Measurements from ENCODE around the gene ODC1.
"Not testable (repeated sequence)": the region's sequence is repeated elsewhere in the genome, so short reads cannot be mapped to it uniquely, and the experiment has no call there.

ODC1 gene

GRCh38 chr2:10447895-10448575, at the start of gene ODC1:
ODC1 (minus strand) TSS chr2:10448327; CDS start chr2:10445032, 3,295 bp downstream.
- DNase-seq (ENCODE audit: low read depth in 2 of 2): peak; percentile 98 to 99

- DNase-seq (ENCODE audit: low read depth in 2 of 2): peak; percentile 44 to 50
Observed at GRCh38 chr2:10497797-10498251, 49.7 kb upstream of the ODC1 start.

GRCh38 chr2:10495988-10496313, 47.8 kb upstream of the ODC1 start:
- DNase-seq (ENCODE audit: low read depth in 2 of 2): no peak

- no peak for DNase-seq (ENCODE audit: low read depth in 2 of 2)
Observed at GRCh38 chr2:10495311-10495987, 47.3 kb upstream of the ODC1 start.

GRCh38 chr2:10494351-10495066, 46.4 kb upstream of the ODC1 start:
- no peak for DNase-seq (ENCODE audit: low read depth in 2 of 2)

DNA sequence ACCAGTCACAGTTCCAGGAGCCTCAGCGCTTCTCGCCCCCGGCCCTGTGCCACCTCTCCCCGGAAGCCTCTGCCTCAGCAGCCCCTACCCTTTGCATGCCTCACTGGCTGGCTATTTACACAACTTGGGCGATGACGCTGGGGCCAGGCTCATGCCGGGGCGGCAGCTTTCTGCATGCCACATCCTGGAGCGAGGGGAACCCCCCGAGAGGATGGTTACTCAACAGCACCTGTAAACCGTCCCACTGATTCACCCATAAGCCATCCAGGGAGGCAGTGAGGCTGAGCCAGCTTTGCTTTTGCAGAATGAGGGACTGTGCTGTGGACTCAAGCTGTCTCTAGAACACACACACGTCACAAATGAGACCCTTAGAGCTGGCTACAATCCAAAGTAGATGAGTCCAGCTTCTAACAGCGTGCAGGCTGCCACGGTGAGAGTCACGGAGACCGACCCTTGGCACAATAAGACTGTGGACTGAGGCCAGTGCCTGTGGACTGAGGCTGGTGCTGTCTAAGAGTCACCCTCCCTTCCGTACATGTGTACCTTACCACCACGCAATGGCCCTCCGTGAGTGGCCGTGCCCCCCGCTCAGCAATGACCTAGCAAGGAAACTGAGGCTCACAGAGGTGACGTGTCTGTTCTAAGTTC, 45.6 kb upstream of the ODC1 start:
- DNase-seq (ENCODE audit: low read depth in 2 of 2): peak; percentile 58 to 66

DNA sequence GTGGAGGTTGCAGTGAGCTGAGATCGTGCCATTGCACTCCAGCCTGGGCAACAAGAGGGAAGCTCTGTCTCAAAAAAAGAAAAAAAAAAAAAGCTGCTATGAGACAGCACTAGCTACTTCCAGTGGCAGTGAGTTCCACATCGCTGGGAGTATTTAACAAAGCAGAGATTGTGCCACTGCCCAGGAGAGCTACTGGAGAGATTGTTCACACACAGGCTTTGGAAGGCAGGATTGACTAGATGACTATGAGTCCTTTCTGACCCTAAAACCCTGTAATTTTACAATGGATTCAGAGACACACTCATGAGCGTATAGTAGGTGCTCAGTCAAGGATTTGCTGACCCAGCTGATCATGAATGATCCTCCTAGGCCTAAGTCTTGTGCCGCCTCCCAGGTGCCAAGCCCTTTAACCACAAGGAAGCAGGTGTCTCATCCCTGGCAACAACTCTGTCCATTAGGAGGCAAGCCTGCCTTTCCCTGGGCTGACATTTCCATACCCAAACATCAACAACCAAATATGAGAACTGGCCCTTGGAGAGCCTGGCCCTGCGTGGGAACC, 45.0 kb upstream of the ODC1 start:
- no peak for DNase-seq (ENCODE audit: low read depth in 2 of 2)

DNA sequence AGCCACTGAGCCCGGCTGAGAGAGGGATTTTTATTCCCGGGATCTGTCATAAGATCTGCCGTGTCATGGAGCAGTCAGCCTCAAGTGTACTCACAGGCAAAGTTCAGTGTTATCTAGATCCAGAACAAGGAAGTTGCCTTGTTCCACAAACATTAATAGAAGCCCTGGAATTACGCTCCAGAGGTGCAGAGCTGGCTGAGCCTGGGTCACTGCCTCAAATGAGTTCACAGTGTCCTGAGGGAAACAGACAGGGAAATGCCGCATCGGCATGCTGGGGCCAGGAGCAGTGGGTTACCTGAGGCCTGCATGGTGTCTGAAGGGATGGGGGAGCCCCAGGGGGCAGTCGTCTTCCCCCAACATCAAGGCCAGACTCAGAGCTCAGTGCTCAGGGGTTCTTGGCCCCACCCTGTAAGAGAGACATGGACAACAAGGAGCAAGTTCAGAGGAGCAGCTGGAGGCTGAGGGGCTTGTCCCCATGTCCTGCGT, 42.7 kb upstream of the ODC1 start:
- no peak for DNase-seq (ENCODE audit: low read depth in 2 of 2)

GRCh38 chr2:10489842-10490555, 41.9 kb upstream of the ODC1 start:
- DNase-seq (ENCODE audit: low read depth in 2 of 2): no peak

DNA sequence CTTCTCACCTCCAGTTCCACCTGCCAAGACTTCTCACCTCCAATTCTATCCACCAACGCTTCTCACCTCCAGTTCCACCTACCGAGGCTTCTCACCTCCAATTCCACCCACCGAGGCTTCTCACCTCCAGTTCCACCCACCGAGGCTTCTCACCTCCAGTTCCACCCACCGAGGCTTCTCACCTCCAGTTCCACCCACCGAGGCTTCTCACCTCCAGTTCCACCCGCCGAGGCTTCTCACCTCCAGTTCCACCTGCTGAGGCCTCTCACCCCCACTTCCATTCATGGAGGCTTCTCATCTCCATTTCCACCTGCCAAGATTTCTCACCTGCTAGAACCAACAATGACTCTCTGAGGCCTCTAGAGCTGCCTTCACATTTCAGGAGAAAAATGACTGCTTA, 40.0 kb upstream of the ODC1 start:
- not testable (repeated sequence) for DNase-seq (ENCODE audit: low read depth in 2 of 2)

DNA sequence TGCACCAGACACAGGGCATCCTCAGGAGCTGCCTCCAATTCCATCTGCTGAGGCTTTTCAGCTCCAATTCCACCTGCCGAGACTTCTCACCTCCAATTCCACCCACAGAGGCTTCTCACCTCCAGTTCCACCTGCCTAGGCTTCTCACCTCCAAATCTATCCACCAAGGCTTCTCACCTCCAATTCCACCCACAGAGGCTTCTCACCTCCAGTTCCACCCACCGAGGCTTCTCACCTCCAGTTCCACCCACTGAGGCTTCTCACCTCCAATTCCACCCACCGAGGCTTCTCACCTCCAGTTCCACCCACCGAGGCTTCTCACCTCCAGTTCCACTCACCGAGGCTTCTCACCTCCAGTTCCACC, 39.6 kb upstream of the ODC1 start:
- DNase-seq (ENCODE audit: low read depth in 2 of 2): not testable (repeated sequence)

DNA sequence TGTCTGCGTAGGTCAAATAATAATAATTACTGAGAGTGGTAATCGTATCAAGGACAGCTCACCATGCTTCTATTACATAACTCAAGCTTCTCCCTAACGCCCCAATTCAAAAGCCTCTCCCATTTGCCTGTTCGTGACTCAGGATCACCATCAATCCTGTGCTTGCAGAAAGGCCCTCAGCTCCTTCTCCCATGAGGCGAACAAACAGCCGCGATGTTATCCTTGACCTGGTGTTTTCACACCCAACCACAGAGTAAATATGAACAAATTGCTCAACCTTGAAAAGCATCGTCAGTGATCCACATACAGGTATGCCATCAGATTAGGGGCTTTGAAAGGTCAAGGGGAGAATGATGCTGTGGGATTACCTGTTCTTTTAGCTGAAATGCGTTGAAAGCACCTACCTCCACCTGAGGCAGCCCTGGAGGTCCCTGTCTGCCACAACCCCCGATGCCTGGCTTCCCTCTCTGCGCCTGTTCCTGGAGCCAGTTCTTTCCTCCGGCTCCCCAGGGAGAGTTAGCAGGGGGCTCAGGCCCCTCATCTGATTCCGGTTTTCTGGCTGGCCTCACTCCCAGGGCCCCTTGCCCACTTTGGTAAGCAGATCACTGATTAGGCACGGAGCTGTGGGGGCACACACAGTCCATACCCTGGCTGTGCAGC, 39.1 kb upstream of the ODC1 start:
- no peak for DNase-seq (ENCODE audit: low read depth in 2 of 2)

DNA sequence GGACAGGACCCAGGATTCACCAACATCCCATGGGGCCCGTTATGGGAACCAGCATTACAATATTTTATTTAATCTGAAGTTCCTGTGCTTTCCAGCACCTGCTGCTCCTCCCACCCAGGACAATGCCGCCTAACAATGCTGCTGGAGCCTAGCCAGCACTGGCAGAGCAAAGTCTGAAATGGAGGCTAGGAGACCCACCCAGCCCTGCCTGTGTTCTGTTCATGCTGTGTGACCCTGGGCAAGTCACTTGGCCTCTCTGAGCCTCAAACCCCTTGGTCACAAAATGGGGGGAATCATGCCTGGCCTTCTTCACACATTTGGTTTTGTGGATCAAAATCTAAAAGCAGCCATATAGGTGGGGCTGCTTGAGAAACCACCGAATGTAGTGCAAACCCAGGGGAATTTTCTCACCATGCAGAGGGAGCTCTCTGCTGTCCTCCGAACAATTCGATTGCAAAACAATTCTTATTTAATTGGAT, 38.5 kb upstream of the ODC1 start:
- no peak for DNase-seq (ENCODE audit: low read depth in 2 of 2)

- DNase-seq (ENCODE audit: low read depth in 2 of 2): no peak
Observed at GRCh38 chr2:10486091-10486490, 38.0 kb upstream of the ODC1 start.

GRCh38 chr2:10482913-10483312, 34.8 kb upstream of the ODC1 start:
- DNase-seq (ENCODE audit: low read depth in 2 of 2): no peak

DNA sequence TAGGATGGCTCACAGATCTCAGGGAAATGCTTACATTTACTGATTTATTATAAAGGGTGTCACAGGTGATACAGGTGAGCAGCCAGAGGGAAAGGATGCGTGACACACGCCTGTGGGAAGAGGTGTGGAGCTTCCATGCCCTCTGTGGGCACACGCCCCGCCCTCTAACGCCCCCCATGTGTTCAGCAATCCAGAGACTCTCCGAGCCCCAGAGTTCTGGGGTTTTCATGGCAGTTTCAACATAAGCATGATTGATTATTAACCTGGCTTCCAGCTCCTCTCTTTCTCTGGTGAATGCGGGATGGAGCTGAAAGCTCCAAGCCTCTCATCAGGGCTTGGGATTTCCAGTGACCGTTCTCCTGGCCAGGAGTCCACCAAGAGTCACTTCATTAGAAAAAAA, 34.3 kb upstream of the ODC1 start:
- no peak for DNase-seq (ENCODE audit: low read depth in 2 of 2)

DNA sequence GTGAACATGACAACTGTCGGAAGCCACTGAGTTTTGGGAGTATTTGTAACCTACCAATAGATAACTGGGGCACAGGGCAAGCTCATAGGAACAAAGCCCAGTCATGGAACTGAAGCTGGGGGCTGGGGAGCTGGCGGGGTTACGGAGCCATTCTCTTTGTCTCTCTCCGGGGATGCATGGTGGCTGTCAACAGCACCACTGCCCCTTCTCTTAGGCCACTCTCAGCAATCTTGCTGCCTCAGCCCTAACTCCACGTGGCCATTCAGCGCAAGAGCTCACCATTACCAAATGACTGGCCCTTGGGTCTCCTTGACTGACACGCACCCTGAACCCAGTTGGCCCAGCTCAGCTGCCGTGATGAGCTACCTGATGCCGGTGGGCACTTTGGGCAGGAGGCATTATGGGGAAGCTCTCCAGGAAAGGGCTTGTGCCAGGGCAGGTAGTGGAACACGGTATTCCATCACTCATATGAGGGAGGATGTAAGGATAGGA, 33.6 kb upstream of the ODC1 start:
- no peak for DNase-seq (ENCODE audit: low read depth in 2 of 2)

GRCh38 chr2:10481055-10481665, 33.0 kb upstream of the ODC1 start:
- no peak for DNase-seq (ENCODE audit: low read depth in 2 of 2)

GRCh38 chr2:10480359-10480949, 32.3 kb upstream of the ODC1 start:
- no peak for DNase-seq (ENCODE audit: low read depth in 2 of 2)

GRCh38 chr2:10478916-10479315, 30.8 kb upstream of the ODC1 start:
- no peak for DNase-seq (ENCODE audit: low read depth in 2 of 2)
